GM12872 (cell line): ENCODE data around the gene FARP1.

Experiments used
- CTCF ChIP-seq: IDR thresholded peaks from 3 replicates; pipeline ENCODE4 v1.5.1; 2011; ENCODE audit warnings: low read depth, mild to moderate bottlenecking, low read length, moderate library complexity; ENCODE audit not compliant: insufficient read depth

The FARP1 gene

GRCh38 chr13:98370806-98371515 lies 228.1 kb downstream of the FARP1 start:
- TF ChIP-seq CTCF: no peak

GRCh38 chr13:98371516-98372023 lies 228.7 kb downstream of the FARP1 start:
- no peak for TF ChIP-seq CTCF

GRCh38 chr13:98372876-98373275 lies 230.0 kb downstream of the FARP1 start:
- no peak for TF ChIP-seq CTCF

GRCh38 chr13:98374750-98375149 lies 231.9 kb downstream of the FARP1 start:
- no peak for TF ChIP-seq CTCF

GRCh38 chr13:98377635-98378378 lies 234.9 kb downstream of the FARP1 start:
- no peak for TF ChIP-seq CTCF

- no peak for TF ChIP-seq CTCF
These were observed 241.8 kb downstream of the FARP1 start for GRCh38 chr13:98384739-98385138.

- no peak for TF ChIP-seq CTCF
These were observed 242.7 kb downstream of the FARP1 start for GRCh38 chr13:98385606-98386005.
